HepG2 (cell line): ENCODE measurements around the gene OXSM. TPM values are rescaled to one million over a fixed set of nuclear protein-coding genes. Genes with fewer than 3 reads are reported as not detected.

Source experiments
- BCL6 ChIP-seq: IDR thresholded peaks from 2 replicates; pipeline ENCODE4 v1.6.1; 2016; ENCODE audit warnings: missing genetic modification reagents, missing compliant biosample characterization
- DPF2 ChIP-seq: sonication (generic); formaldehyde crosslinking; IDR thresholded peaks from 2 replicates; pipeline ENCODE4 v1.4.0; 2020; ENCODE audit warnings: mild to moderate bottlenecking, low read depth, missing genetic modification reagents, borderline replicate concordance
- ELF3 ChIP-seq: IDR thresholded peaks from 2 replicates; pipeline ENCODE4 v1.6.1; 2016; ENCODE audit warnings: missing genetic modification reagents, missing compliant biosample characterization
- KDM3A ChIP-seq: IDR thresholded peaks from 2 replicates; pipeline ENCODE4 v1.6.1; 2018; ENCODE audit warnings: low read depth, missing compliant biosample characterization
- KMT2A ChIP-seq: sonication (generic); formaldehyde crosslinking; IDR thresholded peaks from 2 replicates; pipeline ENCODE4 v1.4.0; 2020; ENCODE audit warnings: missing genetic modification reagents
- KMT2B ChIP-seq: IDR thresholded peaks from 2 replicates; pipeline ENCODE4 v1.6.1; 2016; ENCODE audit warnings: missing genetic modification reagents, missing compliant biosample characterization
- MIER3 ChIP-seq: IDR thresholded peaks from 2 replicates; pipeline ENCODE4 v1.6.1; 2016; ENCODE audit warnings: missing compliant biosample characterization, borderline replicate concordance
- MTA3 ChIP-seq: sonication (generic); formaldehyde crosslinking; IDR thresholded peaks from 2 replicates; pipeline ENCODE4 v1.4.0; 2020; ENCODE audit warnings: missing genetic modification reagents
- MTF2 ChIP-seq: sonication (generic); formaldehyde crosslinking; IDR thresholded peaks from 2 replicates; pipeline ENCODE4 v1.5.0; 2020; ENCODE audit warnings: missing genetic modification reagents, borderline replicate concordance
- NFE2L2 ChIP-seq: fragments of 150-350 bp; IDR thresholded peaks from 2 replicates; pipeline ENCODE4 v1.6.1; 2014; ENCODE audit warnings: low read length
- NONO ChIP-seq, 2 experiments: fragments of 450-650 bp in 1 of 2; sonication (generic) in 1 of 2; formaldehyde crosslinking in 1 of 2; IDR thresholded peaks in 1 of 2; conservative IDR thresholded peaks in 1 of 2; 2 replicates each; pipeline versions ENCODE4 v1.6.1 to v1.8.0; 2017 to 2022; ENCODE audit warnings: mild to moderate bottlenecking in 1 of 2, missing genetic modification reagents in 1 of 2, moderate library complexity in 1 of 2
- PHF8 ChIP-seq: sonication (generic); formaldehyde crosslinking; IDR thresholded peaks from 2 replicates; pipeline ENCODE4 v1.5.0; 2020; ENCODE audit warnings: missing genetic modification reagents
- RBAK ChIP-seq: sonication (generic); formaldehyde crosslinking; IDR thresholded peaks from 2 replicates; pipeline ENCODE4 v1.5.1; 2020; ENCODE audit warnings: mild to moderate bottlenecking, missing genetic modification reagents
- RFX3 ChIP-seq: IDR thresholded peaks from 2 replicates; pipeline ENCODE4 v1.6.1; 2016; ENCODE audit warnings: missing biosample characterization, missing genetic modification reagents
- SMARCE1 ChIP-seq: fragments of 450-650 bp; IDR thresholded peaks from 2 replicates; pipeline ENCODE4 v1.6.1; 2017; ENCODE audit warnings: borderline replicate concordance
- TBP ChIP-seq: sonication (generic); formaldehyde crosslinking; IDR thresholded peaks from 2 replicates; pipeline ENCODE4 v1.5.0; 2020; ENCODE audit warnings: missing genetic modification reagents
- USF2 ChIP-seq, 2 experiments: sonication (generic) in 1 of 2; formaldehyde crosslinking in 1 of 2; IDR thresholded peaks; 2 replicates each; pipeline versions ENCODE4 v1.5.1 to v1.6.1; 2011 to 2020; ENCODE audit warnings: borderline replicate concordance in 1 of 2, low read depth in 1 of 2, low read length in 1 of 2, mild to moderate bottlenecking in 1 of 2, missing genetic modification reagents in 1 of 2, moderate library complexity in 1 of 2
- ZNF121 ChIP-seq: sonication (generic); formaldehyde crosslinking; IDR thresholded peaks from 2 replicates; pipeline ENCODE4 v1.5.0; 2020; ENCODE audit warnings: mild to moderate bottlenecking, missing genetic modification reagents
- ZNF205 ChIP-seq: IDR thresholded peaks from 2 replicates; pipeline ENCODE4 v1.6.1; 2018; ENCODE audit warnings: missing biosample characterization, missing genetic modification reagents
- ZNF354B ChIP-seq: sonication (generic); formaldehyde crosslinking; IDR thresholded peaks from 2 replicates; pipeline ENCODE4 v1.8.0; 2022; ENCODE audit warnings: mild to moderate bottlenecking, missing genetic modification reagents
- ZNF451 ChIP-seq: sonication (generic); formaldehyde crosslinking; IDR thresholded peaks from 2 replicates; pipeline ENCODE4 v1.5.0; 2020; ENCODE audit warnings: mild to moderate bottlenecking, missing genetic modification reagents
- ZNF501 ChIP-seq: sonication (generic); formaldehyde crosslinking; IDR thresholded peaks from 2 replicates; pipeline ENCODE4 v1.5.1; 2020; ENCODE audit warnings: mild to moderate bottlenecking, moderate library complexity, missing genetic modification reagents
- ZNF572 ChIP-seq: sonication (generic); formaldehyde crosslinking; IDR thresholded peaks from 2 replicates; pipeline ENCODE4 v1.5.1; 2020; ENCODE audit warnings: mild to moderate bottlenecking, missing genetic modification reagents
- ZNF614 ChIP-seq: IDR thresholded peaks from 2 replicates; pipeline ENCODE4 v1.6.1; 2018; ENCODE audit warnings: missing biosample characterization, missing genetic modification reagents, inconsistent platforms, borderline replicate concordance
- ZNF619 ChIP-seq: sonication (generic); formaldehyde crosslinking; IDR thresholded peaks from 2 replicates; pipeline ENCODE4 v1.4.0; 2020; ENCODE audit warnings: mild to moderate bottlenecking, missing genetic modification reagents
- ZNF629 ChIP-seq: sonication (generic); formaldehyde crosslinking; conservative IDR thresholded peaks from 2 replicates; pipeline ENCODE4 v1.5.0; 2020; ENCODE audit warnings: missing genetic modification reagents
- ZNF816 ChIP-seq: sonication (generic); formaldehyde crosslinking; IDR thresholded peaks from 2 replicates; pipeline ENCODE4 v1.8.0; 2022; ENCODE audit warnings: missing genetic modification reagents, mild to moderate bottlenecking, borderline replicate concordance
- ZSCAN25 ChIP-seq: sonication (generic); formaldehyde crosslinking; IDR thresholded peaks from 2 replicates; pipeline ENCODE4 v1.8.0; 2022; ENCODE audit warnings: mild to moderate bottlenecking, missing genetic modification reagents
- polyA plus RNA-seq, 8 experiments: library from polyadenylated mRNA; depleted of rRNA in 3 of 8; stranded (reverse) in 7 of 8; unstranded in 1 of 8; fragments of >200 nt; fragmentation: Illumina TruSeq in 4 of 8; extraction: Trizol in 4 of 8; gene quantifications; 2 replicates each; pipeline versions ENCODE4 v1.2.1 to v1.2.3, GENCODE V29; 2011 to 2016; ENCODE audit warnings: low read depth in 4 of 8, missing spikeins in 1 of 8, mixed read lengths in 1 of 8; ENCODE audit not compliant: insufficient read depth in 1 of 8
- total RNA-seq, 5 experiments: library from RNA; depleted of rRNA; stranded (reverse); fragments of >200 nt; fragmentation: Illumina TruSeq; extraction: Trizol; gene quantifications; 2 replicates each; pipeline ENCODE4 v1.2.3, GENCODE V29; 2016; ENCODE audit warnings: low read depth in 1 of 5
- TF ChIP-seq, protein P1 (sequence below): sonication (generic); formaldehyde crosslinking; IDR thresholded peaks from 2 replicates; pipeline ENCODE4 v1.4.0; 2020; ENCODE audit warnings: missing genetic modification reagents; ENCODE audit errors: not compliant biosample characterization

Gene OXSM
- total and polyA plus RNA-seq, 2 of the 13 experiments (the other 11 are each of a cell fraction or from before 2014, with no cell fraction given), result 18.2 to 34.4 TPM

DNA sequence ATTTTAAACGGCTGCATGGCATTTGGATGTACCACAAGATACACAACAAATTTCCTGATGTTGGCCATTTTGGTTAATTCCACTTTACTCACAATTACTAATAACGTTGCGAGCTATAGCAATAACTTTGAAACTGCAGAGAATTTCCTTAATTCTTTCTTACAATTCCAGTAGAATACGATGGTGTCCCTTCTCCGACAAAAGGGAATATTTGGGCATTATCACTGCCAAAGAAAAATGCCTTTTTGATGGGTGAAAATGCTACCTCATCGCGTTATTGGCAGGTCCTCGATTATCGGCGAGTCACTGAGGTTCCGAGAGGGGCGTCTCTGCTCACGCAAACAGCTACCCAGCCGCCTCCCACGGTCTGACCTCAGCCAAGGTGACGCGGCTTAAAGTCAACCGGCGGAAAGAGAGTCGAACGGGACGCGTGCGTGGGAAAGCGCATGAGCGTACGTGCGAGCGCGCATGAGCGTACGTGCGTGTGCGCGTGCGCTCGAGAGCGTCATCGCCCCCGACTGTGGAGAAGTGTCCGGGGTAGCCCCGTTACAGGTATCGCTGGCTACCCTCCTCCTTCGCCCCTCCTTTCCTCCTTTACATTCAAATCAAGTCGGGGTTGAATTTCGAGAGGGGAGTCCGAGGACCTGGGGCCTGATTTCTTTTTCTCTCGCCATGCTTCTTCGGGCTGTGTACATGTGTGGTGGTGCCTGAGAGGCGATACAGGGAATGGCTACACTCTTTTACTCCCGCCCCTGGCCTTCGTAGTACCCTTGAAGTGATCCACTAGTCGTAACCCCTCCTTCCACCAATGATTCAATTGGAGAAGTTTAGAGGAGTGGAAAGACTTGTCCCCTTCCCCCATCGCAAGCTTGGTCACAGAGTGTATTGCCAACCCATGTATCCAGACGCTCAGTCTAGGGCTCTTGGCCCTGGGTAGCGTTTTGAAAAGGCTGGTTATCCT is at the start of gene OXSM (continued):
- no peak for TF ChIP-seq USF2 (IDR thresholded peaks at IDR 0.05; ENCODE audit: low read depth, low read length)
- no peak for TF ChIP-seq USF2 (CRISPR knock-in tag; IDR thresholded peaks at IDR 0.05; ENCODE audit: borderline replicate concordance)
- TF ChIP-seq ZNF619 (CRISPR knock-in tag), result 0 out of 2 replicates have a peak, but pooled peaks have one; percentile 54
- TF ChIP-seq ZNF354B (CRISPR knock-in tag), result no peak
- peak; percentile 68; the same call in 1 of the 2 replicates for TF ChIP-seq KDM3A (CRISPR knock-in tag)
- no peak for TF ChIP-seq SMARCE1
- no peak for TF ChIP-seq NONO (IDR thresholded peaks at IDR 0.05)
- peak; percentile 93 for TF ChIP-seq NONO (CRISPR knock-in tag; conservative IDR thresholded peaks at IDR 0.05)
- TF ChIP-seq ZNF572 (CRISPR knock-in tag), result peak; percentile 40; the same call in 1 of the 2 replicates
- peak; percentile 83 for TF ChIP-seq ELF3 (CRISPR knock-in tag)
- TF ChIP-seq NFE2L2, result 0 out of 2 replicates have a peak, but pooled peaks have one; percentile 19
- TF ChIP-seq MIER3 (CRISPR knock-in tag), result peak; percentile 81; the same call in 1 of the 2 replicates
- no peak for TF ChIP-seq TBP (CRISPR knock-in tag)
- TF ChIP-seq ZNF121 (CRISPR knock-in tag), result no peak
- TF ChIP-seq RFX3 (CRISPR knock-in tag), result no peak
- TF ChIP-seq ZNF501 (CRISPR knock-in tag), result peak; percentile 80
- TF ChIP-seq ZNF816, result peak; percentile 86; the same call in 1 of the 2 replicates
- peak; percentile 98 for TF ChIP-seq KMT2A (CRISPR knock-in tag)
- TF ChIP-seq MTA3 (CRISPR knock-in tag), result no peak
- peak; percentile 98 for TF ChIP-seq KMT2B (CRISPR knock-in tag)
- peak; percentile 87 for TF ChIP-seq PHF8
- no peak for TF ChIP-seq RBAK (CRISPR knock-in tag)
- peak; percentile 60; the same call in 1 of the 2 replicates for TF ChIP-seq BCL6 (CRISPR knock-in tag)
- 0 out of 2 replicates have a peak, but pooled peaks have one; percentile 49 for TF ChIP-seq MTF2 (CRISPR knock-in tag)
- peak; percentile 71; the same call in 1 of the 2 replicates for TF ChIP-seq ZNF614
- no peak for TF ChIP-seq ZNF205 (CRISPR knock-in tag)
- TF ChIP-seq DPF2 (CRISPR knock-in tag), result no peak; the same call in 1 of the 2 replicates
- TF ChIP-seq ZNF451, result peak; percentile 79
- no peak; the same call in 1 of the 2 replicates for TF ChIP-seq ZSCAN25 (CRISPR knock-in tag)
- TF ChIP-seq, protein P1, sequence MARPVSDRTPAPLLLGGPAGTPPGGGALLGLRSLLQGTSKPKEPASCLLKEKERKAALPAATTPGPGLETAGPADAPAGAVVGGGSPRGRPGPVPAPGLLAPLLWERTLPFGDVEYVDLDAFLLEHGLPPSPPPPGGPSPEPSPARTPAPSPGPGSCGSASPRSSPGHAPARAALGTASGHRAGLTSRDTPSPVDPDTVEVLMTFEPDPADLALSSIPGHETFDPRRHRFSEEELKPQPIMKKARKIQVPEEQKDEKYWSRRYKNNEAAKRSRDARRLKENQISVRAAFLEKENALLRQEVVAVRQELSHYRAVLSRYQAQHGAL (CRISPR knock-in tag), result peak; percentile 62
- TF ChIP-seq ZNF629 (CRISPR knock-in tag), result no peak; the same call in 1 of the 2 replicates
